Neutrophil (primary cell): ENCODE measurements around the gene PLA2G1B.

Experiments used
- H3K27ac ChIP-seq: fragments of 200-600 bp; sonication (generic); 2 replicates; pipeline ENCODE4 v1.5.1; 2016; ENCODE audit warnings: mild to moderate bottlenecking, moderate library complexity
- H3K27me3 ChIP-seq: fragments of 200-600 bp; sonication (generic); 2 replicates; pipeline ENCODE4 v1.6.0; 2016; ENCODE audit warnings: mild to moderate bottlenecking
- H3K36me3 ChIP-seq: fragments of 200-600 bp; sonication (generic); 2 replicates; pipeline ENCODE4 v1.5.1; 2017
- H3K4me1 ChIP-seq, 2 experiments: fragments of 200-600 bp in 1 of 2; sonication (generic) in 1 of 2; 1 replicate in 1 of 2; 2 replicates in 1 of 2; pipeline versions ENCODE4 v1.5.1 to v1.6.1; 2013 to 2016; ENCODE audit warnings: low read depth in 1 of 2, low read length in 1 of 2, mild to moderate bottlenecking in 1 of 2, moderate library complexity in 1 of 2; ENCODE audit not compliant: control insufficient read depth in 1 of 2, insufficient read depth in 1 of 2
- H3K4me3 ChIP-seq, 2 experiments: fragments of 200-600 bp in 1 of 2; sonication (generic) in 1 of 2; 1 replicate in 1 of 2; 2 replicates in 1 of 2; pipeline ENCODE4 v1.5.1; 2013 to 2016; ENCODE audit warnings: low read depth in 1 of 2, low read length in 1 of 2, mild to moderate bottlenecking in 1 of 2, moderate library complexity in 1 of 2
- H3K9me3 ChIP-seq: fragments of 200-600 bp; sonication (generic); 2 replicates; pipeline ENCODE4 v1.5.1; 2016
- CTCF ChIP-seq: fragments of 200-600 bp; sonication (generic); IDR thresholded peaks from 2 replicates; pipeline ENCODE4 v1.5.1; 2016; ENCODE audit warnings: antibody characterized with exemption

The PLA2G1B gene

GRCh38 chr12:120284381-120284780 is 43.2 kb downstream of the PLA2G1B start:
- TF ChIP-seq CTCF, result no peak
- Histone ChIP-seq H3K4me3 (no peak overlapping the region), H3K4me1 (no peaks in the 10 kb centered on the region), H3K9me3 (no peaks in the 10 kb centered on the region), H3K27ac (no peak overlapping the region), H3K27me3 (no peaks in the 10 kb centered on the region), H3K36me3 (no peaks in the 10 kb centered on the region)

GRCh38 chr12:120283318-120283717 is 44.3 kb downstream of the PLA2G1B start:
- Histone ChIP-seq H3K4me3 (no peak overlapping the region), H3K27ac (no peak overlapping the region), H3K4me1 (no peaks in the 10 kb centered on the region), H3K9me3 (no peaks in the 10 kb centered on the region), H3K36me3 (no peaks in the 10 kb centered on the region), H3K27me3 (no peaks in the 10 kb centered on the region)
- TF ChIP-seq CTCF, result no peak

- no peaks in the 10 kb centered on the region for H3K9me3 ChIP-seq
- H3K27ac ChIP-seq, result no peak overlapping the region
- no peak overlapping the region for H3K4me3 ChIP-seq
- TF ChIP-seq CTCF, result no peak
- peaks cover 9% of the 10 kb centered on the region for H3K27me3 ChIP-seq
- no peaks in the 10 kb centered on the region for H3K4me1 ChIP-seq
- H3K36me3 ChIP-seq, result no peaks in the 10 kb centered on the region
These were observed 49.2 kb downstream of the PLA2G1B start for GRCh38 chr12:120278137-120279069.

DNA sequence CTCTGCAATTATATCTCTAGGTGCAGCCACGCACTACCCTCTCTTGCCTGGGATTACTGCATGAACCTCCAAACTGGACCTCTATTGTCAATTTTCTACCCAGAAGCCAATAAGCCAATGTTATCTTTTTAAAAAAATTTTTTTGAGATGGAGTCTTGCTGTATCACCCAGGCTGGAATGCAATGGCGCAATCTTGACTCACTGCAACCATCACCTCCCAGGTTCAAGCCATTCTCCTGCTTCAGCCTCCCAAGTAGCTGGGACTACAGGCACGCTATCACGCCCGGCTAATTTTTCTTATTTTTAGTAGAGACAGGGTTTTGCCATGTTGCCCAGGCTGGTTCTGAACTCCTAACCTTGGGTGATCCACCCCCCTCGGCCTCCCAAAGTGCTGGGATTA is 50.8 kb downstream of the PLA2G1B start:
- Histone ChIP-seq H3K27me3 (peaks cover 9% of the 10 kb centered on the region), H3K4me3 (no peak overlapping the region), H3K27ac (no peak overlapping the region), H3K36me3 (no peaks in the 10 kb centered on the region), H3K4me1 (no peaks in the 10 kb centered on the region), H3K9me3 (no peaks in the 10 kb centered on the region)
- no peak for TF ChIP-seq CTCF
